Spleen (tissue), 11 donors: ENCODE data around the gene PLEKHG1. TPM values are rescaled to one million over a fixed set of nuclear protein-coding genes. Genes with fewer than 3 reads are reported as not detected.

Experiments
- DNase-seq: peaks from one replicate; pipeline ENCODE4 v3.0.0-alpha.2; 2020
- H3K27ac ChIP-seq, 8 donors: fragments of 200-600 bp; sonication (generic) in 7 of 8; 1 replicate in 4 of 8; 2 replicates in 4 of 8; pipeline versions ENCODE4 v1.5.0 to v1.8.0; 2016 to 2021; ENCODE audit warnings: inconsistent platforms in 4 of 8, mild to moderate bottlenecking in 4 of 8, moderate library complexity in 1 of 8
- H3K27me3 ChIP-seq, 7 donors: fragments of 200-600 bp; sonication (generic) in 6 of 7; replicated peaks in 1 of 7; 1 replicate in 4 of 7; 2 replicates in 3 of 7; pipeline versions ENCODE4 v1.5.0 to v1.8.0; 2016 to 2021; ENCODE audit warnings: inconsistent platforms in 3 of 7, mild to moderate bottlenecking in 1 of 7
- H3K36me3 ChIP-seq, 6 donors: fragments of 200-600 bp; sonication (generic) in 5 of 6; 1 replicate in 4 of 6; 2 replicates in 2 of 6; pipeline versions ENCODE4 v1.5.0 to v1.8.0; 2016 to 2021; ENCODE audit warnings: inconsistent platforms in 2 of 6
- H3K4me1 ChIP-seq, 6 donors: fragments of 200-600 bp; sonication (generic) in 5 of 6; 1 replicate in 3 of 6; 2 replicates in 3 of 6; pipeline versions ENCODE4 v1.5.0 to v1.8.0; 2016 to 2021; ENCODE audit warnings: inconsistent platforms in 3 of 6
- H3K4me3 ChIP-seq, 8 donors: fragments of 200-600 bp; sonication (generic) in 7 of 8; 1 replicate in 4 of 8; 2 replicates in 4 of 8; pipeline versions ENCODE4 v1.5.0 to v1.8.0; 2016 to 2021; ENCODE audit warnings: inconsistent platforms in 4 of 8, mild to moderate bottlenecking in 4 of 8, moderate library complexity in 2 of 8
- H3K9me3 ChIP-seq, 8 donors: fragments of 200-600 bp; sonication (generic) in 7 of 8; 1 replicate in 4 of 8; 2 replicates in 4 of 8; pipeline versions ENCODE4 v1.5.0 to v1.8.0; 2016 to 2021; ENCODE audit warnings: inconsistent platforms in 4 of 8
- CTCF ChIP-seq, 11 experiments: fragments of 200-600 bp in 7 of 11; fragments of 450-650 bp in 4 of 11; sonication (generic) in 4 of 11; IDR thresholded peaks in 8 of 11; conservative IDR thresholded peaks in 3 of 11; 1 replicate in 7 of 11; 2 replicates in 4 of 11; pipeline versions ENCODE4 v1.4.0 to v1.8.0; 2016 to 2021; ENCODE audit warnings: antibody characterized with exemption in 11 of 11, inconsistent platforms in 4 of 11, mild to moderate bottlenecking in 1 of 11
- POLR2A ChIP-seq, 3 donors: fragments of 450-650 bp; IDR thresholded peaks; one replicate each; pipeline ENCODE4 v1.5.1; 2017; ENCODE audit warnings: antibody characterized with exemption in 3 of 3, mild to moderate bottlenecking in 1 of 3
- POLR2AphosphoS5 ChIP-seq, 3 donors: sonication (generic); formaldehyde crosslinking; IDR thresholded peaks; one replicate each; pipeline ENCODE4 v1.5.1; 2017; ENCODE audit warnings: antibody characterized with exemption in 3 of 3
- WGBS, 5 donors: extraction: QIAGEN DNeasy Blood & Tissue Kit in 3 of 5; methylation state at CpG; one replicate each; pipeline versions ENCODE4 v1.1.5 to v1.1.7; 2013 to 2018; 5-methylcytosine and 5-hydroxymethylcytosine counted together
- intact Hi-C: fragments of 100-400 bp; cut with DNase I; formaldehyde crosslinking; loops from one replicate; pipeline ENCODE4 v1.15.0; 2023; ENCODE audit warnings: low total_unique reads
- polyA plus RNA-seq, 3 donors: library from polyadenylated mRNA; stranded (reverse); fragments of 200-250 nt; gene quantifications; one replicate each; pipeline ENCODE4 v1.2.1, GENCODE V29; 2013
- total RNA-seq, 7 donors: library from RNA; depleted of rRNA in 3 of 7; stranded (reverse); fragments of >200 nt in 3 of 7; fragmentation: NEBNext Ultra II Directional in 4 of 7; extraction: Animal tissue kit (Norgen Biotek cat#: 25700) in 4 of 7; gene quantifications; one replicate each; pipeline versions ENCODE4 v1.1.0 to v1.2.1, GENCODE V29; 2016 to 2021
- donor health status: healthy with polysubstance abuse.
- donor health status: DM: no; HTN: no; CAD: no; lungs with moderate emphysema.
- donor health status: DM: no; HTN: no; CAD: no.
- donor health status: Bipolar disorder and iron deficiency.
- donor health status: healthy.
- donor health status: DM: no; HTN: no; CAD: no.
- donor health status: DM: yes; HTN: yes; CAD: no.

PLEKHG1 gene
- total and polyA plus RNA-seq, 10 donors, result 14.2 to 361 (median 161) TPM

GRCh38 chr6:150617496-150618460 lies 18.1 kb downstream of the PLEKHG1 start:
- intact Hi-C loops, result no loop called here
- H3K27me3 ChIP-seq, result no peaks in the 10 kb centered on the region
- peak overlapping the region in 7 of 8 donors; percentile 23 to 83 (median 52) for H3K27ac ChIP-seq
- no peaks in the 10 kb centered on the region for H3K9me3 ChIP-seq
- H3K4me1 ChIP-seq, result peaks cover 23 to 76% (median 58%) of the 10 kb centered on the region in 6 donors
- 70 to 80% (median 78%) methylated on average over 6 of the region's 6 CpGs for WGBS, 5 donors
- no peaks in the 10 kb centered on the region for H3K36me3 ChIP-seq
- DNase-seq, result no peak
- no peak overlapping the region for H3K4me3 ChIP-seq
- TF ChIP-seq POLR2A (IDR thresholded peaks at IDR 0.05), result no peak
- TF ChIP-seq CTCF (IDR thresholded peaks at IDR 0.05 in 8 of 11, conservative IDR thresholded peaks at IDR 0.05 in 3 of 11), result no peak
- no peak for TF ChIP-seq POLR2AphosphoS5 (IDR thresholded peaks at IDR 0.05)

- H3K4me1 ChIP-seq, result peaks cover 23 to 90% (median 70%) of the 10 kb centered on the region in 6 donors
- 91 to 97% (median 97%) methylated on average over 3 of the region's 3 CpGs for WGBS, 5 donors
- no peak overlapping the region for H3K4me3 ChIP-seq
- H3K27ac ChIP-seq, result peak overlapping the region in 5 of 8 donors; percentile 11 to 83 (median 26)
- intact Hi-C loops, result no loop called here
- H3K9me3 ChIP-seq, result no peaks in the 10 kb centered on the region
- H3K36me3 ChIP-seq, result no peaks in the 10 kb centered on the region
- no peaks in the 10 kb centered on the region for H3K27me3 ChIP-seq
- TF ChIP-seq CTCF (IDR thresholded peaks at IDR 0.05 in 8 of 11, conservative IDR thresholded peaks at IDR 0.05 in 3 of 11), result no peak
- TF ChIP-seq POLR2A (IDR thresholded peaks at IDR 0.05), result no peak
- TF ChIP-seq POLR2AphosphoS5 (IDR thresholded peaks at IDR 0.05), result no peak
- DNase-seq, result no peak
Measured at GRCh38 chr6:150619275-150619674, 19.6 kb downstream of the PLEKHG1 start.

DNA sequence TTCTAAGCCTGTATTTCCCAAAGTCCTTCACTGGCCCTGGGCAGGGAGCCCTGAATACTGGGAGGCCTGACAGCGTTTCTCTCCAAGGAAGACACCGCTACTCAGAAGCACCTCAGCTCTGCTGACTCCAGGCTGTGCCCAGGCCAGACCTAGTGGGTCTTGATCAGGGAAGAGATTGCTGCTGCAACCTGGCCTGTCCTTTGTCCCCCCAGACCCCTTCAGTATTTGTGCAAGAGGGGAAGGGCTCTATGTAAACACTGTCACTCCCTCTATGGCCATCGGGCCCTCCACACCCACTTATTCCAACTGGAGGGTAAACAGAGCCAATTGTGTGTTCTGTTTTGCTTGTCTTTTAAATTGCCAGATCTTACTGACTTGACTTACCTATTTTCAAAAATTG lies 20.6 kb downstream of the PLEKHG1 start:
- intact Hi-C loops, result no loop called here

More for the DNA sequence above, 20.6 kb downstream of the PLEKHG1 start:
- 41 to 77% (median 74%) methylated on average over 3 of the region's 3 CpGs for WGBS, 5 donors
- no peak for TF ChIP-seq POLR2A (IDR thresholded peaks at IDR 0.05)
- TF ChIP-seq POLR2AphosphoS5 (IDR thresholded peaks at IDR 0.05), result no peak
- TF ChIP-seq CTCF (IDR thresholded peaks at IDR 0.05 in 8 of 11, conservative IDR thresholded peaks at IDR 0.05 in 3 of 11), result no peak
- Histone ChIP-seq H3K36me3 (no peaks in the 10 kb centered on the region), H3K4me1 (peaks cover 21 to 93% (median 78%) of the 10 kb centered on the region in 6 donors), H3K4me3 (no peak overlapping the region), H3K27ac (peak overlapping the region in 3 of 8 donors; percentile 31 to 83 (median 82)), H3K27me3 (no peaks in the 10 kb centered on the region), H3K9me3 (no peaks in the 10 kb centered on the region)
- no peak for DNase-seq
